HG03175 (cell line): Measurements from ENCODE around the gene PXT1.
"Not testable (repeated sequence)": the region's sequence is repeated elsewhere in the genome, so short reads cannot be mapped to it uniquely, and the experiment has no call there.

ENCODE experiments used
- ATAC-seq: cut with Tn5 transposase; IDR thresholded peaks from one replicate; pipeline ENCODE4 v1.9.1; 2021; ENCODE audit warnings: mild to moderate bottlenecking, moderate library complexity; ENCODE audit not compliant: unreplicated experiment

PXT1 gene

GRCh38 chr6:36444470-36444869, 1.8 kb upstream of the PXT1 start:
- ATAC-seq: no peak

DNA sequence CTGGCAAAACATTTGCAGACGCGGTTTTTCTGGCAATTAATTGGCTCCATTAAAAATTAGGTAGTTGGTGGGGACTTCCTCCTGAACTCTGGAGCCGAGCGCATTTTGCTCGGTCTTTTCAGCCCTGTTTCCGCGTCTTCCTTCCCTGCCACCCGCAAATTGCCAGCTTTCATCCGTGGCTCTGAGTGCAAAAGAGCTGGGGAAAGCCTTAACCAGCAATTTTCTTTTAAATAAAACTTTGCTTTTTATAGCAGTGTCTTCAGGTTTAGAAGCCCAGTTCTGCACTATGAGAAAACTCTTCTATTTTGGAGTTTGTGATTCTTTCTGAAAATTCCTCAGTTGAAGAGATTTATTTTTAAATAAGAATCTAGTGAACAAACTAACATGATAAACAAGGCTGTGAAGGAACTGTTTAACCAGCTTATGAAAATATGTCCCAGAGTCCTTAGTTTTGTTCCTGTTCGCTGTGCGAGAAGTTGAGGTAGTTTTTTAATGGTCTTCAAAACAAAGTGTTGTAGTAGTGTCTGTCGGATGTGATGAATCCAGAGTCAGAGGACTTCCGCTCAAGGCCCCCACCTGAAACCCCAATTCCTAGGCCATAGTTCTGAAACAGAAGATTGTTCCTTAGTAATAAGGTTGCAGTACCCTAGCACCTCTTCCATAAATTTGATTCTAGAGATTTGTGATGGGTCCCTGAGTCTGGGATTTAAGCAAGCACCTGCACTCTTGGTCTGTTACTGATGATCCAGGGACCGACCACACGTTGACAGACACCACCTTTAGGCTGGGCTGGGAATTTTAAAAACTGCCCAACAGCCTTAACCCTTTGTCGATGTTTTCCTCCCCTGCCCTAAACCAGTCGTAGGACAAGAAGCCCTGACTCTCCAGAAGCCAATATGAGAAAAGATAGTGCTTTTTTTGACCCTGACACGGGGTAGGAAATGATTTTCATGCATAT, 1.1 kb upstream of the PXT1 start:
- ATAC-seq: no peak

DNA sequence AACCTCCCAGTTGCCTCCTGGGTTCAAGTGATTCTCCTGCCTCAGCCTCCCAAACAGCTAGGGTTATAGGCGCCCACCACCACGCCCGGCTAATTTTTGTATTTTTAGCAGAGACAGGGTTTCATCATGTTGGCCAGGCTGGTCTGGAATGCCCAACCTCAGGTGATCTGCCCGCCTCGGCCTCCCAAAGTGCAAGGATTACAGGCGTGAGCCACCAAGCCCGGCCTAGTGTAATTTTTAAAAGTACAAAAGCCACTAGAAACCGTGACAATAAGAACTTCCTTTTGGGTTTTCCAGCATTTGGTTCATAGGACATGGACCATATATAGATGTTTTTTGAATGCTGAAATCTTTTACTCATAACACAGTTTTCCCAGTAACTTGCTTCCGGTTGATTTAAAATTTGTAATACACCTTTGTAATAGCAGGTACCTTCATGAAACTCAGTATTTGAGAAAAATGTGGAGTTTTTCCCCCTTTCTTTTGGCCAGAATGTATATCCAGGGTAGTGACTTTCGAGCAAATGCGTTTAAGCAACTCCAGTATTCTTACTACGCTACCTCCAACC, 467 bp downstream of the PXT1 start:
- ATAC-seq: no peak

DNA sequence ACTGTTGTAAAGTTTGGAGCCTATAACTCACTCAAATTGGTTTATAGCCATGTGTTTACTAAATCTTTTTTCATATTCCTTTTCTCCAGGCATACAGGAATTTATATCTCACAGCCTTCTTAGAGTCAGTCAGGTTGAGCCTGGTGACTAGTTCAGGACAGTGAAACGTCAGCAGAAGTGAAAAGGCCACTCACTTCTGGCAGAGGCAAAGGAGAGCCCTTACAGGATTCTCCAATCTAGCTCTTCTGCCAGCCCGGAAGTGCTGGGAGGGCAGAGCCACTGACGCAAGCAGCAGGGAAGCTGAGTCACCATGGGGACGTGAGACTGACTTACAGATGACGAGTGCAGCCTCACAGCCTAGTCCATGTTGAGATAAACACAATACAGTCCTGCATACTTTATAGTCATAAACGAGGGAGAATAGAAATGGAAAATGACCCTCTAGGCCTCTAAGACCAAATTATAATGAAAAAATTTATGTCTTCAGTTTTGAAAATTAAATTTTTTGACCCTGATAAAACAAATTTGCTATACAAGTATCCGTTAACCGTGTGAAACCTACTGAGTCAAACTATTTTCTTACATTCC, 1.3 kb downstream of the PXT1 start:
- peak; percentile 48 for ATAC-seq

DNA sequence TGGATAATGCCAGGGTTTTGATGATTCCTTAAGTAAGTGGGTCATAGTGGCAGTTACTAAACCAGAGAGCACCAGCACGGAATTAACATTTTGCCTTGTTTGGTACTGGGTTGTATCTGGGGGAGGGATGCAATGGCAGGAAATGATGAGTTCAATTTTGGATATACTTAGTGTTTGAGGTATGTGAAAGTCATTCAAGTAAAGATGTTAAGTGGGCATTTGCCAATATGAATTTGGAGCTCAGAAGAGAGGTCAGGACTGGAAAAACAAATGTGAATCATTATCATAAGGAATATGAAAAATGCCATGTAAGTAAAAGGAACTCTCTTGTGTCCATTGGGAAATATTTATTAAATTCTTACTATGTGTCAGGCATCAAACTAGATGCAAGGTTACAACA, 6.2 kb downstream of the PXT1 start:
- ATAC-seq: no peak

DNA sequence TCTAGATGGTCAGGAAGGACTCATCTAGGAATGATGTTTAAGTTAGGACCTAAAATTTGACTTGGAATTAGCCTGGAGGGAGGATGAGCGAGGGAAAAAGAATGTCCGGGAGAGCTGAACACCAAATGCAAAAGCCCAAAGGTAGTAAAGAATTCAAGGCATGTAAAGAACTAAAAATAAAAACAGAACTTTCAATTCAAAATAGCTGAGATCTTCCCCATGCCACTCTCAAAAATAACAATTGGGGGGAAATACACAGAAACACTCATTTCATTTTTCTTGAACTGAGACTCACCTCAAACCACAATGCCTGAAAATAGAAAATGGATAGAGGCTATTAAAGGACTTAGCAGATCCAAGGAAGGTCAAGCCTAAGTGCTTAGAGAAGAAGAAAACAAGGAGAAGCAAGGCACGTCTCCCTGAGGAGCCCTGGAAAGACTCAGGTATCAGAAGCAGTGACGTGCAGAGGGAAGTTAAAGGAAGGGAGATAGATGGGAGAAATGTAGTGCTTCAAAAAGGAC, 10.4 kb downstream of the PXT1 start:
- ATAC-seq: no peak

DNA sequence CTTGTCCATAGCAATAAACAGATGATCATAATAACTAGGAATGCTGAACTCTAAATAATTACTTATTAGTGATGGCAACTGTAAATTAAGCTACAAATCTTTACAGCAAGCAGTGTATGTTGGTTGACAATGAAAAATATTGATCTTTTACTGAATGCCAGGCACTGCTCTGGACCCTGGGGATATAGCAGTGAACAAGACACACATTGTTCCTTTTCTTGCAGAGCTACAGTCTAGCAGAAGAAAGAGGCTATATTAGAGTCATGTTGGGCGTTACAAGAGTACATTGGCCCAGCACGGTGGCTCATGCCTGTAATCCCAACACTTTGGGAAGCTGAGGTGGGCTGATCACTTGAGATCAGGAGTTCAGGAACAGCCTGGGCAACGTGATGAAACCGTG, 11.5 kb downstream of the PXT1 start:
- no peak for ATAC-seq

DNA sequence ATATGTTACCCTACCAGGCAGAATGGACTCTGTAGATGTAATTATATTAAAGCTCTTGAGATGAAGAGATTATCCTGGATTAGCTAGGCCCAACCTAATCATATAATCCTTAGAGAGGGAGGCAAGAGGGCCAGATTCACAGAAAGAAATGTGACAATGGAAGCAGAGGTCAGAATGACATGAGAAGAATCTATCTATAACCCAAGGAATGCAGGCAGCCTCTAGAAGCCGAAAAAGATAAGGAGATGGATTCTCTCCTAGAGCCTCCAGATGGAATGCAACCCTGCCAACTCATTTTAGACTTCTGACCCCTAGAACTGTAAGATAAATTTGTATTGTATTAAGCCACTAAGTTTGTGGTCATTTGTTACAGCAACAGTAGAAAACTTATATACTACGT, 12.3 kb downstream of the PXT1 start:
- ATAC-seq: no peak

DNA sequence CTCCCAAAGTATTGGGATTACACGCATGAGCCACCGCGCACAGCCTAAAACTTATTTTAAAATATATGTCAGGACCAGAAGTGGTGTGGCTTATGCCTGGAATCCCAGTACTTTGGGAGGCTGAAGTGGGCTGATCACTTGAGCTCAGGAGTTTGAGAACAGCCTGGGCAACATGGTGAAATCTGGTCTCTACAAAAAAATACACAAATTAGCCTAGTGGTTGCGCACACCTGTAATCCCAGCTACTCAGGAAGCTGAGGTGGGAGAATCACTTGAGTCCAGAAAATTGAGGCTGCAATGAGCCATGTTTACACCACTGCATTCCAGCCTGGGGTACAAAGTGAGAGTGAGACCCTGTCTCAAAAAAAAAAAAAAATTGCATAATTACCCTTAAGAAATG, 13.7 kb downstream of the PXT1 start:
- no peak for ATAC-seq

DNA sequence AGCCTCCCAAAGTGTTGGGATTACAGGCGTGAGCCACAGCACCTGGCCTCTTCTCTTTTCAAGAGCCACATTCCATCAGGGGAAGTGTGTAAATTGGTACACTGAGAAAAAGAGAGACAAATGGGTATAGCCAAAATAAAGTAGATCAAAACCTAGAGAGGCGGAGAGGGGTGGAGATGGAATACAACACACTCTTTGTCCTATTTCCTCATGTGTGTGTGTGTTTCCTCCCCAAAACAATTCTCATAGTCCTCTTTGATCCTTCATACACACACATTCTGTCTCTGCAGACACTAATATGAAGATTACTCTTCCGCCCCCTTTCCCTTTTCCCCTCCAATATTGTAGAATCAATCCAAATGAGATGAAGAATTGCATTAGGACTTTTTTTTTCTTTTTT, 16.0 kb downstream of the PXT1 start:
- ATAC-seq: no peak

DNA sequence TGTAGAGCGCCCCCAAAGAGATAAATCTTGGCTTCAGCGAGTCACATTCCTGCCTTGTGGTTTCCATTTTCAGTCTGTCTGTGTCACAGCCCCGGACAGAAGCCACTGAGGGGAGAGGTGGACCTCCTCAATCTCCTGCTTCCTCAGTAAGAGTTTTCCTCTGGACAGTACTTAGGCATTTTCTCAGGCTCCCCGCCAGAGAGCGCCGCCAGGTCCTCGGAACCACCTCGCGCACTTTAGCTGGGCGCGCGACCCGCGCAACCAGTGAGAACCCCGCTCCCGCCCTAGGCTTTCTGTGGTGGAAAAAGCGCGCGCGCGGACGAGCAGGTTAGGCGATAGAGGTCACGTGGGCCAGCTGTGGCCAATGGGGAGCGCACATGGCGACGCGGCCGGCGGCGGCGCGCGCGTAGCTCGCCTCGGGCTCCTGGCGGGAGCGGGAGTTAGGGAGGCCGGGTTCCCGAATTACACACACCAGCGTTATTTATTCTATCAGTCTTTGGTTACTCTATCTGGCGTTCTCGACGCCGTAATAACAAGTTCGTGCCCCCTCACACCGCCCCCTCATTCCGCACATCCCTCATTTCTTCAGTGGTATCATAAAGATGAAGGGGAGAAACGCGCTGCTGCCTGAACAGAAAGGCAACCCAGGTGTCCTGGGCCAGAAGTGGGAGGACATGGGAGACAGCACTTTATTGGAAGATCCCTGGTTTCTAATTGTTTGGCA, 19.4 kb downstream of the PXT1 start:
- peak; percentile 95 for ATAC-seq

GRCh38 chr6:36422714-36423100, 19.9 kb downstream of the PXT1 start:
- ATAC-seq: no peak

GRCh38 chr6:36419310-36419709, 23.3 kb downstream of the PXT1 start:
- ATAC-seq: no peak

DNA sequence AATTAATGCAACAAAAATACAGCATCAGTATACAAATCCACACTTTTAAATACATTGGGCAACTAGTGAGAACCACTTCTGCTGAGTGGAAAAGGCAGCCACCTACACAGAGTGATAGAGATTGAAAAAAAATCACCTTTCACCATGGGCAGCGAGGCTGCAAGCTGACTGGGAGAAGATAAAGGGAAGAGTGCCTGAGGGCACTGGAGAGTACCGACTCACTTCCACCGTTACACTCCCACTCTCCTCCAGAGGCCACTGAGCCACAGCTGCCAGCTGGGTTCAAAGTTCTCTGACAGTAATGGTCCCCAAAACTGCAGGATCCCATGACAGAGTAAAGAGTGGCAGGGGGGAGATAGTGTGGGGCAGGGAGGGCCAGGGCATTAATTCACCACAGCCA, 24.1 kb downstream of the PXT1 start:
- ATAC-seq: no peak

DNA sequence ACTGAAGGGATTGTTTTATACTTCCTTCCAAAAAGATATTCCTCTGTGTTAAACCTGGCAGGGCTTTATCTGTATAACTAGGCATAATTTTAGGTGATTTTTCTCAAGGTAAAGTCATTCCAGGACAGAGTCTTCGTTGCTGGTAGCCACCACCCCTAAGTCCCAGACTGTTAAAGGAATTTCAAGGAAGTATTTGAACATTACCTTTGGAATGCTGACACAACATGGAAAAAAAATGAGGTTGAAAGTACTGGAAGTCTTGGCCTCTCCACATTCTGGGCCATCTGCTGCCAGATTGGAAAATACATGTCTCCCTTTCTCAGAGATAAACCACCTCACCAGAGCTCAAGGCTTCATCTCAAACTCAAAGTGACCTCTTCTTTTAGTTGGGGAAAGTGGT, 28.2 kb downstream of the PXT1 start:
- ATAC-seq: no peak

DNA sequence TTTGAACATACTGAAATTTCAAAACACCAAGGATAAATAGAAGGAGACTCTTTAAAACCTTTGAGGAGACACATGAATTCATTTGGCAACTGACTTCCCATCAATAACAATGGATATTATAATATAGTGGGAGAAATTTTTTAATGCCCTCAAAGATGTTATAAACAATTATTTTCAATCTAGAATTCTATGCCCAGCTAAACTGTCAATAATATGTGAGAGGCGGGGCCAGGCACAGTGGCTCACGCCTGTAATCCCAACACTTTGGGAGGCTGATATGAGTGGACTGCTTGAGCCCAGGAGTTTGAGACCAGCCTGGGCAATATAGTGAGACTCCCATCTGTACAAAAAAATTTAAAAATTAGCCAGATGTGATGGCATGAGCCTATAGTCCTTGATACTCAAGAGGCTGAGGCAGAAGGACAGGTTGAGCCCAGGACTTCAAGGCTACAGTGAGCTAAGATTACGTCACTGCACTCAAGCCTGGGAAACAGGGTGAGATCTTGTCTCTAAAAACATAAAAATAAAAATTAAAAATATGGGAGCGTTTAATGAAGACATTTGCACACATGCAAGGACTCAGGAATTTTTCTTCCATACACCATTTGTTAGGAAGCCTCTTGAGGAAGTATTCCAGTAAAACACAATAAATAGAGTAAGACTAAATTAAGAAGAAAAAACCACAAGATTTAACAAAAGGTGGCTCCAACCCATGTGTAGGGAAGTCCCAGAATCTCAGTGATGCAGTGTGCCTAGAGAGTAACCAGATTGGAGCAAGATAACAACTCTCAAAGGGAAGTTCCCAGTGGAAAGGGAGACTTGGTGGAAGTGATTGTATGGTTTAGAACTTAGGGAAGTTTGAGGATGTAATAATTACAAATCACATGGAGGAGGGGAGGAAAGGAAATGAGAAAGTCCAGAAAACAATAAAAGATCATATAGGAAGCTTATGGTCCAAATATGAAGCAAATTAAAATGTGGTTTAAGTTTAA, 28.9 kb downstream of the PXT1 start:
- ATAC-seq: no peak

DNA sequence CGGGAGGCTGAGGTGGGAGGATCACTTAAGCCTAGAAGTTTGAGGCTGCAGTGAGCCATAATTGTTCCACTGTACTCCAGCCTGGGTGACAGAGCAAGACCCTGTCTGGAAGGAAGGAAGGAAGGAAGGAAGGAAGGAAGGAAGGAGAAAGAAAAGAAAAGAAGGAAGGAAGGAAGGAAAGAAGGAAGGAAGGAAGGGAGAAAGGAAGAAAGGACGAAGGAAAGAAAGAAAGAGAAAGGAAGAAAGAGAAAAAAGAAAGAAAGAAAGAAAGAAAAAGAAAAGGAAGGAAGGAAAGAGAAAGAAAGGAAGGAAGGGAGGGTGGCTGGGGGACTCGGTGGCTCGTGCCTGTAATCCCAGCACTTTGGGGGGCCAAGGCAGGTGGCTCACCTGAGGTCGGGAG, 32.9 kb downstream of the PXT1 start:
- ATAC-seq: not testable (repeated sequence)

DNA sequence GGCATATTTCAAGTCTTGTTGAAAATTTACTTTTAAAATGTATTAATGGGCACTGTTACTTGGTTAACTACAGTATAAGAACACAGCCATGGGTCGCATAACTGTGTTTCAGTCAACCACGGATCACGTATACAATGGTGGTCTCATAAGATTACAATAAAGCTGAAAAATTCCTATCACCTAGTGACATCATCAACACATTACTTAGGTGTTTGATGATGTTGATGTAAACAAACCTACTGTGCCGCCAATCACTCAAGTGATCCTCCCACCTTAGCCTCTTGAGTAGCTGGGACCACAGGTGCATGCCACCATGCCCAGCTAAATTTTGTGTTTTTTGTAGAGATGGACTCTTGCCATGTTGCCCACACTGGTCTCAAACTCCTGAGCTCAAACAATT, 38.5 kb downstream of the PXT1 start:
- no peak for ATAC-seq

DNA sequence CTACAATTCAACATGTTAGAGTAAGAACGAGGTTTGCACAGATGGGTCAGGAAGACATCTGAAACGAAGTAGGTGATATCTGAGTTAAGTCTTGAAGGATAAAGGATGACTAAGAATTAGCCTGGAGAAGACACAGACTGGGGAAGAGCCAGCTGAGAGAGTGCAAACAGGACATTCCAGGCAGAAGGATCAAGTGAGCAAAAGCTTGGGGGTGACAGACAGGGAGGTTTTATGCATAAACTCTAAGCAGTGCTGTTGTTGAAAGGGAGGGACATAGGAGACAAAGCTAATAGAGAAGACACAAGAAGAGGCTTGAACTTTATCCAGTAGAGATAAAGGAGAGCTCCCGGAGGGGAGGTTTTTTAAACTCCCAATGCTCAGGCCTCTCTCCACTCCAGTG, 40.2 kb downstream of the PXT1 start:
- ATAC-seq: no peak

- no peak for ATAC-seq
These were observed 42.7 kb downstream of the PXT1 start for GRCh38 chr6:36399970-36400369.
